ENCODE results near the gene F10.

Gene F10

GRCh38 chr13:113122550-113123225, at the start of gene F10:
TSS of gene F10 (plus strand) at chr13:113122799. CDS start at chr13:113122856, 57 bp downstream.
- TF ChIP-seq ZFP3 (CRISPR knock-in tag; IDR thresholded peaks at IDR 0.05) (no peak), POU6F1 (CRISPR knock-in tag; IDR thresholded peaks at IDR 0.05; ENCODE audit: borderline replicate concordance, low read depth) (no peak), ISL1 (CRISPR knock-in tag; IDR thresholded peaks at IDR 0.05) (no peak), RARB (CRISPR knock-in tag; IDR thresholded peaks at IDR 0.05) (no peak), TCF4 (CRISPR knock-in tag; IDR thresholded peaks at IDR 0.05; ENCODE audit: borderline replicate concordance) (no peak), ZNF70 (CRISPR knock-in tag; IDR thresholded peaks at IDR 0.05) (no peak), ZC3H10 (CRISPR knock-in tag; IDR thresholded peaks at IDR 0.05) (no peak), TOX (CRISPR knock-in tag; IDR thresholded peaks at IDR 0.05; ENCODE audit: borderline replicate concordance) (no peak), ESRRG (CRISPR knock-in tag; IDR thresholded peaks at IDR 0.05) (no peak), TSHZ2 (CRISPR knock-in tag; IDR thresholded peaks at IDR 0.05) (no peak), CSDC2 (CRISPR knock-in tag; IDR thresholded peaks at IDR 0.05) (no peak), ZNF565 (CRISPR knock-in tag; conservative IDR thresholded peaks at IDR 0.05; ENCODE audit: low read depth) (no peak), ARNTL (CRISPR knock-in tag; IDR thresholded peaks at IDR 0.05; ENCODE audit: borderline replicate concordance, low read depth) (no peak)
- TF ChIP-seq, protein P1, sequence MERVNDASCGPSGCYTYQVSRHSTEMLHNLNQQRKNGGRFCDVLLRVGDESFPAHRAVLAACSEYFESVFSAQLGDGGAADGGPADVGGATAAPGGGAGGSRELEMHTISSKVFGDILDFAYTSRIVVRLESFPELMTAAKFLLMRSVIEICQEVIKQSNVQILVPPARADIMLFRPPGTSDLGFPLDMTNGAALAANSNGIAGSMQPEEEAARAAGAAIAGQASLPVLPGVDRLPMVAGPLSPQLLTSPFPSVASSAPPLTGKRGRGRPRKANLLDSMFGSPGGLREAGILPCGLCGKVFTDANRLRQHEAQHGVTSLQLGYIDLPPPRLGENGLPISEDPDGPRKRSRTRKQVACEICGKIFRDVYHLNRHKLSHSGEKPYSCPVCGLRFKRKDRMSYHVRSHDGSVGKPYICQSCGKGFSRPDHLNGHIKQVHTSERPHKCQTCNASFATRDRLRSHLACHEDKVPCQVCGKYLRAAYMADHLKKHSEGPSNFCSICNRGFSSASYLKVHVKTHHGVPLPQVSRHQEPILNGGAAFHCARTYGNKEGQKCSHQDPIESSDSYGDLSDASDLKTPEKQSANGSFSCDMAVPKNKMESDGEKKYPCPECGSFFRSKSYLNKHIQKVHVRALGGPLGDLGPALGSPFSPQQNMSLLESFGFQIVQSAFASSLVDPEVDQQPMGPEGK (CRISPR knock-in tag; IDR thresholded peaks at IDR 0.05; ENCODE audit: borderline replicate concordance): no peak
- ATAC-seq: peak; percentile 97

DNA sequence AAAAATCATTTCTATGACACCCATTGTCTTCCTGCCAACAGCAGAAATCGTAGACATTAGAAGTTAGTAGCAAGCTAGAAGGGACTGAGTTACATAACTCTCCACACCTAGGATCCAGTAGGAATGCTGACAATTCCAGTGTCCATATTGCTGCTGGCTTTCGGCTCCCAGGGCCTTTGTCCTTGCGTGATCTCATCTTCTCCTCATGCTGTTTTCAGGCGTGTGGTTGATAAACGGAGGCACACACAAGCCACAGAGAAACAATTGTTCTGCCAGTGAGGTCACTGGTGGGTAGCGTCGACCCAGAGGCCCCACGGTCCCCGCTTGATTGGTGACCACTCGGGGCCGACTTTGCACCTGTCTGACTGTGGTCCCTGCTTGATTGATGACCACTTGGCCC, 48.7 kb upstream of the F10 start:
- TF ChIP-seq CSDC2 (CRISPR knock-in tag; IDR thresholded peaks at IDR 0.05) (no peak), ZNF70 (CRISPR knock-in tag; IDR thresholded peaks at IDR 0.05) (no peak), OSR1 (CRISPR knock-in tag; IDR thresholded peaks at IDR 0.05) (no peak), ZFP3 (CRISPR knock-in tag; IDR thresholded peaks at IDR 0.05) (no peak), RARB (CRISPR knock-in tag; IDR thresholded peaks at IDR 0.05) (no peak), ISL1 (CRISPR knock-in tag; IDR thresholded peaks at IDR 0.05) (no peak), ZNF8 (CRISPR knock-in tag; IDR thresholded peaks at IDR 0.05) (no peak), SNAI2 (CRISPR knock-in tag; IDR thresholded peaks at IDR 0.05) (no peak), BACH2 (CRISPR knock-in tag; IDR thresholded peaks at IDR 0.05; ENCODE audit: borderline replicate concordance) (no peak), ARNTL (CRISPR knock-in tag; IDR thresholded peaks at IDR 0.05; ENCODE audit: borderline replicate concordance, low read depth) (no peak), TCF4 (CRISPR knock-in tag; IDR thresholded peaks at IDR 0.05; ENCODE audit: borderline replicate concordance) (no peak), ZNF565 (CRISPR knock-in tag; conservative IDR thresholded peaks at IDR 0.05; ENCODE audit: low read depth) (no peak), POU6F1 (CRISPR knock-in tag; IDR thresholded peaks at IDR 0.05; ENCODE audit: borderline replicate concordance, low read depth) (no peak), GLIS3 (CRISPR knock-in tag; IDR thresholded peaks at IDR 0.05) (no peak)
- TF ChIP-seq, protein P2, sequence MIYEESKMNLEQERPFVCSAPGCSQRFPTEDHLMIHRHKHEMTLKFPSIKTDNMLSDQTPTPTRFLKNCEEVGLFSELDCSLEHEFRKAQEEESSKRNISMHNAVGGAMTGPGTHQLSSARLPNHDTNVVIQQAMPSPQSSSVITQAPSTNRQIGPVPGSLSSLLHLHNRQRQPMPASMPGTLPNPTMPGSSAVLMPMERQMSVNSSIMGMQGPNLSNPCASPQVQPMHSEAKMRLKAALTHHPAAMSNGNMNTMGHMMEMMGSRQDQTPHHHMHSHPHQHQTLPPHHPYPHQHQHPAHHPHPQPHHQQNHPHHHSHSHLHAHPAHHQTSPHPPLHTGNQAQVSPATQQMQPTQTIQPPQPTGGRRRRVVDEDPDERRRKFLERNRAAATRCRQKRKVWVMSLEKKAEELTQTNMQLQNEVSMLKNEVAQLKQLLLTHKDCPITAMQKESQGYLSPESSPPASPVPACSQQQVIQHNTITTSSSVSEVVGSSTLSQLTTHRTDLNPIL (CRISPR knock-in tag; IDR thresholded peaks at IDR 0.05; ENCODE audit: low read depth): no peak
- ATAC-seq: no peak

Data from SK-N-SH treated with all-trans-retinoic acid at 6 μM for 48 hours (cell line).